Skeletal muscle tissue (tissue), 4 donors: ENCODE data around the gene PHF5A. TPM values are rescaled to one million over a fixed set of nuclear protein-coding genes. Genes with fewer than 3 reads are reported as not detected.

ENCODE experiments used
- H3K27ac ChIP-seq: one replicate; pipeline ENCODE4 v1.7.0; 2013; ENCODE audit warnings: mild to moderate bottlenecking, low read depth, low read length, inconsistent platforms
- H3K27me3 ChIP-seq, 3 donors: one replicate each; pipeline ENCODE4 v1.7.0; 2013; ENCODE audit warnings: low read length in 3 of 3; ENCODE audit not compliant: control insufficient read depth in 3 of 3, insufficient read depth in 3 of 3
- H3K36me3 ChIP-seq, 3 donors: one replicate each; pipeline ENCODE4 v1.7.0; 2013; ENCODE audit warnings: low read length in 3 of 3; ENCODE audit not compliant: control insufficient read depth in 3 of 3, insufficient read depth in 3 of 3
- H3K4me1 ChIP-seq, 3 donors: one replicate each; pipeline ENCODE4 v1.7.0; 2013; ENCODE audit warnings: low read length in 3 of 3, mild to moderate bottlenecking in 3 of 3; ENCODE audit not compliant: control insufficient read depth in 3 of 3, insufficient read depth in 3 of 3
- H3K4me3 ChIP-seq, 3 donors: one replicate each; pipeline ENCODE4 v1.7.0; 2013; ENCODE audit warnings: low read length in 3 of 3
- H3K9ac ChIP-seq, 3 donors: one replicate each; pipeline ENCODE4 v1.7.0; 2013; ENCODE audit warnings: low read length in 3 of 3, mild to moderate bottlenecking in 3 of 3, moderate library complexity in 2 of 3, low read depth in 1 of 3
- H3K9me3 ChIP-seq, 3 donors: one replicate each; pipeline ENCODE4 v1.7.0; 2013; ENCODE audit warnings: low read length in 3 of 3; ENCODE audit not compliant: control insufficient read depth in 3 of 3
- total RNA-seq: library from RNA; depleted of rRNA; stranded (reverse); fragments of >200 nt; gene quantifications from one replicate; pipeline ENCODE4 v1.2.3, GENCODE V29; 2014
- donor health status: Osteomylitis.

PHF5A gene
- 43.8 TPM for total RNA-seq

- Histone ChIP-seq H3K4me3 (peak within 1 kb of the TSS; percentile 96), H3K4me1 (peaks cover 39 to 62% (median 46%) of the 10 kb centered on the region in 3 donors), H3K36me3 (peaks cover 30 to 42% (median 34%) of the 10 kb centered on the region in 3 donors), H3K27ac (peak within 1 kb of the TSS; percentile 98), H3K27me3 (no peaks in the 10 kb centered on the region), H3K9me3 (no peaks in the 10 kb centered on the region), H3K9ac (peak within 1 kb of the TSS; percentile 91 to 97 (median 97))
Measured at GRCh38 chr22:41468381-41469217, at the start of gene PHF5A, which contains the start of gene ACO2. PHF5A (minus strand) TSS chr22:41468692; CDS start chr22:41468653, 39 bp downstream. ACO2 (plus strand) TSS chr22:41469117; CDS start chr22:41469147, 30 bp downstream.

DNA sequence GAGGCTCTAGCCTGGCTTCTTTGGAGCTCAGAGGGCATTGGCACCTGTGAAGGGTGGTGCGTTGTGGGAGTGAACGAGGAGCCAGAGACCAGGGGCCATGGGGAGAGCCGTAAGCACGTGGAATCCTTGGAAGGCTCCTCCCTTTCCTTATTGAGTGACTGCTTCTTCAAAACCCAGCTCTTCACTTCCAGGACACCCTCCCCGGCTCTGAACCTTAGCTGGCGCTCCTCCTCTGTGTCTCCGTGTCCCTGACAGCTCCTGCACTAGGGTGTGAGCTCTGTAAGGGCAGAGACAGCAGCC, 49.5 kb upstream of the PHF5A start:
- Histone ChIP-seq H3K27ac (peak overlapping the region; percentile 48), H3K27me3 (no peaks in the 10 kb centered on the region), H3K4me1 (peaks cover 36 to 54% (median 52%) of the 10 kb centered on the region in 3 donors), H3K9ac (peak overlapping the region in 1 of 3 donors; percentile 64), H3K4me3 (peak overlapping the region in 1 of 3 donors; percentile 6), H3K9me3 (no peaks in the 10 kb centered on the region), H3K36me3 (peaks cover 46 to 66% (median 52%) of the 10 kb centered on the region in 3 donors)

DNA sequence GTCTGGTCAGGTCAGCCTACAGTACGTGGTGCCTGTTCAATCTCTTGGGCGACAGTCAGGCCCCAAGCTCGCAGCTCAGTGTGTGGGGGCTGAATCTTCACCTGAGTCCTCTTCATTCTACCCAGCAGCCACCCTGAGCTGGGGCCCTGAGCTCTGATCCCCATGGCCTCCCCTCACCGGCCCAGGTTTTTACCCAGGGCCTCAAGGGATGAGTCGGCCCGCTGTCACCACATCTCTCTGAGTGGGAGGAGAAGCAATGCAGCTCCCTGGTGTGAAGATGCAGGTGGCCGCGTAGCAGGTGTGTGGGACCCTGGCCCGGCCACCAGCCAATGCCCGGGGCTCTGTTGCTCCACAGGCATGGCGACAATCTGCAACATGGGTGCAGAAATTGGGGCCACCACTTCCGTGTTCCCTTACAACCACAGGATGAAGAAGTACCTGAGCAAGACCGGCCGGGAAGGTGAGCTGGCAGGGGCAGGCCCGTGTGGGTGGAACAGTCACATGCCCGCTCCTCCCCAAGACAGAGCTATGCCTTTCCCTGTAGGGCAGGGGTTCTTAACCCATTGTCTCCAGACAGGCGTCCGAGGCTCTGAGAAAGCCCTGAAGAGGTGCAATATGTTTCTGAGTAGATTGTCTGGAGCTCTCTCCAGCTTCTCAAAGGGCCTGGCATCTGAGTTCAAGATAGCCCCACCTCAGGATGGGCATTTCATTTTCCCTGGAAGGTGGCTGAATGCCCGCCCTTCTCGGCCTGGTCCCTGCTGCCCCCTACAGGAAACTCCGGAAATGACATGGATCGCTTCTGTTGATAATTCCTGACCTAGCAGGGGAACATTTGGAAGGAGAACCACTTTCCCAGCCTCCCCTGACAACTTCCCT, 48.9 kb upstream of the PHF5A start:
- Histone ChIP-seq H3K9me3 (no peaks in the 10 kb centered on the region), H3K27me3 (no peaks in the 10 kb centered on the region), H3K9ac (peak overlapping the region in 2 of 3 donors; percentile 48 to 64), H3K27ac (peak overlapping the region; percentile 48), H3K4me3 (peak overlapping the region in 1 of 3 donors; percentile 22), H3K4me1 (peaks cover 42 to 57% (median 55%) of the 10 kb centered on the region in 3 donors), H3K36me3 (peaks cover 44 to 67% (median 53%) of the 10 kb centered on the region in 3 donors)

DNA sequence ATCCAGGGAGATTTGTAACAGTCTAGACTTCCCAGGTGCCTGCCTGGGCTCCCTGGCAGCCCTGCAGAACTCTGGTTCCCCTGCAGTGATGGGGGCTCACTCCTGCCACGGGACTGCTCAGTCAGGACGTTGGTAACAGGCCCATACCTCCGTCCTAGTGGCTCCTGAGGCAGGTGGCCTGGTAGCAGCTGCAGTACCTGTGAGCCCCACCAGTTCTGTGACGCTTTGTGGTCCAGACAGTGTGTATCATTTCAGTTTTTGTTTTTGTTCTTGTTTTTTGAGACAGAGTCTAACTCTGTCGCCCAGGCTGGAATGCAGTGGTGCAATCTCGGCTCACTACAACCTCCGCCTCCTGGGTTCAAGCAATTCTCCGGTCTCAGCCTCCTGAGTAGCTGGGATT, 48.0 kb upstream of the PHF5A start:
- H3K9ac ChIP-seq, result peak overlapping the region; percentile 2 to 29 (median 25)
- peaks cover 48 to 73% (median 57%) of the 10 kb centered on the region in 3 donors for H3K36me3 ChIP-seq
- peak overlapping the region; percentile 76 for H3K27ac ChIP-seq
- H3K27me3 ChIP-seq, result no peaks in the 10 kb centered on the region
- H3K4me3 ChIP-seq, result no peak overlapping the region
- H3K9me3 ChIP-seq, result no peaks in the 10 kb centered on the region
- peaks cover 51 to 66% (median 63%) of the 10 kb centered on the region in 3 donors for H3K4me1 ChIP-seq

GRCh38 chr22:41513391-41513790, 44.9 kb upstream of the PHF5A start:
- peak overlapping the region in 2 of 3 donors; percentile 49 to 50 for H3K4me3 ChIP-seq
- peak overlapping the region; percentile 76 for H3K27ac ChIP-seq
- H3K9me3 ChIP-seq, result no peaks in the 10 kb centered on the region
- H3K4me1 ChIP-seq, result peaks cover 68 to 85% (median 84%) of the 10 kb centered on the region in 3 donors
- H3K36me3 ChIP-seq, result peaks cover 49 to 69% (median 60%) of the 10 kb centered on the region in 3 donors
- no peaks in the 10 kb centered on the region for H3K27me3 ChIP-seq
- H3K9ac ChIP-seq, result peak overlapping the region; percentile 23 to 72 (median 63)

- H3K9ac ChIP-seq, result peak overlapping the region; percentile 22 to 72 (median 63)
- peaks cover 67 to 84% (median 81%) of the 10 kb centered on the region in 3 donors for H3K4me1 ChIP-seq
- H3K36me3 ChIP-seq, result peaks cover 56 to 71% (median 63%) of the 10 kb centered on the region in 3 donors
- no peaks in the 10 kb centered on the region for H3K9me3 ChIP-seq
- H3K27me3 ChIP-seq, result no peaks in the 10 kb centered on the region
- peak overlapping the region; percentile 76 for H3K27ac ChIP-seq
- H3K4me3 ChIP-seq, result peak overlapping the region in 2 of 3 donors; percentile 49 to 50
Measured at GRCh38 chr22:41512421-41513194, 44.1 kb upstream of the PHF5A start.

GRCh38 chr22:41511521-41511968, 43.1 kb upstream of the PHF5A start:
- Histone ChIP-seq H3K36me3 (peaks cover 54 to 64% (median 56%) of the 10 kb centered on the region in 3 donors), H3K9ac (peak overlapping the region in 2 of 3 donors; percentile 40 to 72), H3K27me3 (no peaks in the 10 kb centered on the region), H3K4me1 (peaks cover 61 to 83% (median 79%) of the 10 kb centered on the region in 3 donors), H3K4me3 (peak overlapping the region in 2 of 3 donors; percentile 22 to 26), H3K9me3 (no peaks in the 10 kb centered on the region), H3K27ac (peak overlapping the region; percentile 76)

GRCh38 chr22:41508770-41509170, 40.3 kb upstream of the PHF5A start:
- Histone ChIP-seq H3K27me3 (no peaks in the 10 kb centered on the region), H3K36me3 (peaks cover 37 to 41% (median 38%) of the 10 kb centered on the region in 3 donors), H3K27ac (peak overlapping the region; percentile 50), H3K9ac (peak overlapping the region; percentile 36 to 68 (median 43)), H3K9me3 (no peaks in the 10 kb centered on the region), H3K4me1 (peaks cover 53 to 73% (median 66%) of the 10 kb centered on the region in 3 donors), H3K4me3 (no peak overlapping the region)
